ENCODE data around the gene RHBDD1.

Gene RHBDD1

GRCh38 chr2:227035711-227036367, 200.0 kb downstream of the RHBDD1 start:
- no peaks in the 10 kb centered on the region for H3K9me3 ChIP-seq (ENCODE audit: insufficient read depth, low read depth, low read length)
- TF ChIP-seq, protein P1, sequence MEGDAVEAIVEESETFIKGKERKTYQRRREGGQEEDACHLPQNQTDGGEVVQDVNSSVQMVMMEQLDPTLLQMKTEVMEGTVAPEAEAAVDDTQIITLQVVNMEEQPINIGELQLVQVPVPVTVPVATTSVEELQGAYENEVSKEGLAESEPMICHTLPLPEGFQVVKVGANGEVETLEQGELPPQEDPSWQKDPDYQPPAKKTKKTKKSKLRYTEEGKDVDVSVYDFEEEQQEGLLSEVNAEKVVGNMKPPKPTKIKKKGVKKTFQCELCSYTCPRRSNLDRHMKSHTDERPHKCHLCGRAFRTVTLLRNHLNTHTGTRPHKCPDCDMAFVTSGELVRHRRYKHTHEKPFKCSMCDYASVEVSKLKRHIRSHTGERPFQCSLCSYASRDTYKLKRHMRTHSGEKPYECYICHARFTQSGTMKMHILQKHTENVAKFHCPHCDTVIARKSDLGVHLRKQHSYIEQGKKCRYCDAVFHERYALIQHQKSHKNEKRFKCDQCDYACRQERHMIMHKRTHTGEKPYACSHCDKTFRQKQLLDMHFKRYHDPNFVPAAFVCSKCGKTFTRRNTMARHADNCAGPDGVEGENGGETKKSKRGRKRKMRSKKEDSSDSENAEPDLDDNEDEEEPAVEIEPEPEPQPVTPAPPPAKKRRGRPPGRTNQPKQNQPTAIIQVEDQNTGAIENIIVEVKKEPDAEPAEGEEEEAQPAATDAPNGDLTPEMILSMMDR (conservative IDR thresholded peaks at IDR 0.05; ENCODE audit: low read length), result no peak
- TF ChIP-seq EZH2phosphoT487 (IDR thresholded peaks at IDR 0.05; ENCODE audit: borderline replicate concordance), result no peak

DNA sequence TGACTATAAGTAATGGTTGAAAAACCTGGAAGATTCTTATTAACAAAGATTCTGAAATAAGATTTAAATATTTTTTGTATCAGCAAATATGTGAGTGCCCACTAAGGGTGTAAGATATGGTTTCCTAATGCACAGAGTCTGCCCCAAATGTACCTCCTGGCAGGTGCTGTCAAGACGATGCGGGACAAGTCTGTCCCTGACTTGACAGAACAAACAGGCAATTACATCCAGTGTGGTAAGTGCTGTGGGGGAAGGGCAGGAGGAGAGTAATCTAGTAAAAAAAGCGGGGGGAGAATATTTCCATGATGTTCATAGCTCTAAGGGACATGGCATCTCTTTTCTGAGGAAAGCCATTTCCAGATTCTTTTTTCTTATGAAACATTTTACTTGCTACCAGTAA, 200.7 kb downstream of the RHBDD1 start:
- Histone ChIP-seq H3F3A (ENCODE audit: low read depth) (no peaks in the 10 kb centered on the region), H2AFZ (ENCODE audit: low read length) (no peak overlapping the region), H3K9me2 (replicated peaks; ENCODE audit: low read depth, low read length) (no peaks in the 10 kb centered on the region), H3K79me2 (ENCODE audit: insufficient read depth, low read length) (no peaks in the 10 kb centered on the region), H3K4me2 (ENCODE audit: low read depth, low read length, poor library complexity, severe bottlenecking) (no peak overlapping the region), H4K20me1 (ENCODE audit: insufficient read depth, low read length, poor library complexity, severe bottlenecking) (no peaks in the 10 kb centered on the region), H3K9me3 (ENCODE audit: insufficient read depth, low read depth, low read length) (no peaks in the 10 kb centered on the region), H3K27me3 (ENCODE audit: insufficient read depth, low read length, poor library complexity, severe bottlenecking) (no peaks in the 10 kb centered on the region), H3K4me1 (ENCODE audit: insufficient read depth, low read length, poor library complexity, severe bottlenecking) (peaks cover 12% of the 10 kb centered on the region), H3K36me3 (ENCODE audit: insufficient read depth, low read length) (no peaks in the 10 kb centered on the region), H3K4me3 (ENCODE audit: low read length, poor library complexity, severe bottlenecking) (no peak overlapping the region), H3K9ac (ENCODE audit: low read depth, low read length, poor library complexity, severe bottlenecking) (no peak overlapping the region)
- no peak for TF ChIP-seq EZH2phosphoT487 (IDR thresholded peaks at IDR 0.05; ENCODE audit: borderline replicate concordance)

More at GRCh38 chr2:227035711-227036367, 200.0 kb downstream of the RHBDD1 start:
- Histone ChIP-seq H2AFZ (ENCODE audit: low read length) (no peak overlapping the region), H3K4me1 (ENCODE audit: insufficient read depth, low read length, poor library complexity, severe bottlenecking) (peaks cover 19% of the 10 kb centered on the region), H3K27me3 (ENCODE audit: insufficient read depth, low read length, poor library complexity, severe bottlenecking) (no peaks in the 10 kb centered on the region), H3K79me2 (ENCODE audit: insufficient read depth, low read length) (no peaks in the 10 kb centered on the region), H3K9me2 (replicated peaks; ENCODE audit: low read depth, low read length) (no peaks in the 10 kb centered on the region), H3K36me3 (ENCODE audit: insufficient read depth, low read length) (no peaks in the 10 kb centered on the region), H3K9ac (ENCODE audit: low read depth, low read length, poor library complexity, severe bottlenecking) (no peak overlapping the region), H3K4me2 (ENCODE audit: low read depth, low read length, poor library complexity, severe bottlenecking) (no peak overlapping the region), H3F3A (ENCODE audit: low read depth) (no peaks in the 10 kb centered on the region), H3K4me3 (ENCODE audit: low read length, poor library complexity, severe bottlenecking) (no peak overlapping the region), H4K20me1 (ENCODE audit: insufficient read depth, low read length, poor library complexity, severe bottlenecking) (no peaks in the 10 kb centered on the region)

- Histone ChIP-seq H3K9me3 (ENCODE audit: insufficient read depth, low read depth, low read length) (no peaks in the 10 kb centered on the region), H2AFZ (ENCODE audit: low read length) (no peak overlapping the region), H3K27me3 (ENCODE audit: insufficient read depth, low read length, poor library complexity, severe bottlenecking) (no peaks in the 10 kb centered on the region), H3F3A (ENCODE audit: low read depth) (no peaks in the 10 kb centered on the region), H3K9me2 (replicated peaks; ENCODE audit: low read depth, low read length) (no peaks in the 10 kb centered on the region), H3K4me1 (ENCODE audit: insufficient read depth, low read length, poor library complexity, severe bottlenecking) (peaks cover 6% of the 10 kb centered on the region), H3K4me3 (ENCODE audit: low read length, poor library complexity, severe bottlenecking) (no peak overlapping the region), H3K9ac (ENCODE audit: low read depth, low read length, poor library complexity, severe bottlenecking) (no peak overlapping the region), H3K4me2 (ENCODE audit: low read depth, low read length, poor library complexity, severe bottlenecking) (no peak overlapping the region), H4K20me1 (ENCODE audit: insufficient read depth, low read length, poor library complexity, severe bottlenecking) (no peaks in the 10 kb centered on the region), H3K36me3 (ENCODE audit: insufficient read depth, low read length) (no peaks in the 10 kb centered on the region), H3K79me2 (ENCODE audit: insufficient read depth, low read length) (no peaks in the 10 kb centered on the region)
- TF ChIP-seq EZH2phosphoT487 (IDR thresholded peaks at IDR 0.05; ENCODE audit: borderline replicate concordance), result no peak
- TF ChIP-seq, protein P1 (conservative IDR thresholded peaks at IDR 0.05; ENCODE audit: low read length), result peak; percentile 49
Observed at GRCh38 chr2:227038550-227039189, 202.8 kb downstream of the RHBDD1 start.
